ENCODE measurements around the gene YAP1.
"Not testable (repeated sequence)": the region's sequence is repeated elsewhere in the genome, so short reads cannot be mapped to it uniquely, and the experiment has no call there.

YAP1 gene

GRCh38 chr11:102244681-102245409 lies 134.6 kb downstream of the YAP1 start:
- DNase-seq, result no peak

GRCh38 chr11:102251423-102251822 lies 141.2 kb downstream of the YAP1 start:
- DNase-seq, result no peak

DNA sequence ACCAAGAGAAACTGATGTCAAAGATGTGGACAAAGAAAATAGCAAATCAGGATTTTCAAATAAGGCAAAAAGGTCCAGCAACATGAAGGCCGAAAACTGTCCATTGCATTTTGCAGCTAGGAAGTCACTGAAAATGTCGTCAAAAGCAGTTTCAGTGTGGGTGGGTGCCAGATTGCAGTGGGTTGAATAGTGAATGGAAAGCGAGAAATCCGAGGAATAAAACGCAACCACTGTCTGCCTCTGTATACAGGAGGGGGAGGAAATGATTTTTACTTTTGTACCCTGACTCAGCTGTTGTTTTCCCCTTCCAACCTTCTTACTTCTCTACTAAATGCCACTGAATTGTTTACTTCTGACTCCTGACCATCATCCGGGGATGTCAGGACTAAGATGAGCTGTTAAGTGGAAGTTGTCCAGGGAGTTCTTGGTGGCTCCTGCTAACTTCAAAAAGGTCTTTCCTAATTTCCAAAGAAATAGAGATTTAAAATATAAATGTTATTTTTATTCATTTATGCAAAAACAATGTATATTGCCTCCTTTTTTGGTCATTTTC lies 142.2 kb downstream of the YAP1 start:
- DNase-seq, result no peak

GRCh38 chr11:102253020-102253715 lies 142.9 kb downstream of the YAP1 start:
- no peak for DNase-seq

- DNase-seq, result no peak
Measured at GRCh38 chr11:102254047-102254446, 143.8 kb downstream of the YAP1 start.

- DNase-seq, result no peak
Measured at GRCh38 chr11:102256251-102256650, 146.0 kb downstream of the YAP1 start.

DNA sequence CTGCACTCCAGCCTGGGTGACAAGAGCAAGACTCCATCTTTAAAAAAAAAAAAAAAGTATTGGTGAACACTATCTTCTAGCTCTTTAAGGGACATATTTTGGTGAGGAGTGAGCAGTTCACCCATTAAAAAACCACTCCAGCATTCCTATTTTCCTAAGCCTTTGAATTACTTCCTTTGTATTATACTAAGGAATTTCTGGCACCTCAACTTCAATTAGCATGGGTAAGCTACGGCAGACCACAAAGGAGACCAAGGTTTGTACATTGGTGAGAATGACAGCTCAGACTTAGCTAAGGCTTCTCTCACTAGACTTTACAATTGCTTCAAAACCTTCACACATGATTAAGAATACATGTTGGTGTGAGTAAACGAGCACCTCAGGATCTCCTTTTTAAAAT lies 150.0 kb downstream of the YAP1 start:
- DNase-seq, result no peak

DNA sequence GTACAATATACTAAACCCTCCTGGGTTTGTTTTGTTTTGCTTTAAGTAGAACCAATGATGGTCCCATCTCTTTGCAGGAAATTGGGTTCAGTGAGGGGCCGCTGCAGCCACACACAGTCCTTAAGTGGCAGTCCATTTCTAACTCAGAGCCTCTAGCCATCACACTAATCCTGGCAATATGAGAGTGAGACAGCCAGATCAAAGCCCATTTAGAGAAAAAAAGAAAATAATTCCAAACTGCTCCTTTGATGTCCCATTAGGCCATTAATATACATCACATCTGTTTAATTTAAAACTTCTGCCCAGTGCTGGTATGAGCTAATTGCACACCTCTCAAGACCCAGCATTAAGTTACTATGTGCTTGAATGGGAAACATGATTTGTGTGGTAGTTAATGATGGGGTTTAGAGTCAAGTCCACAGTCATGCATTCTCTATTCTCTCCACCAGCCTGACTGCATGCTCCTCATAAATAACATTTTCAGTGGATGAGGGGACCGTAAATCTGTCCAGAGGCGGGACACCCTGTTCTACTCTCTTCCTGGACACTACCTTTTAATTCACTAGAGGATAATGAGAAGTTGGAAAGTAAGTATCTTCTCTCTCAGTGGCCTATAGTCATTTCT lies 153.2 kb downstream of the YAP1 start:
- DNase-seq, result no peak

DNA sequence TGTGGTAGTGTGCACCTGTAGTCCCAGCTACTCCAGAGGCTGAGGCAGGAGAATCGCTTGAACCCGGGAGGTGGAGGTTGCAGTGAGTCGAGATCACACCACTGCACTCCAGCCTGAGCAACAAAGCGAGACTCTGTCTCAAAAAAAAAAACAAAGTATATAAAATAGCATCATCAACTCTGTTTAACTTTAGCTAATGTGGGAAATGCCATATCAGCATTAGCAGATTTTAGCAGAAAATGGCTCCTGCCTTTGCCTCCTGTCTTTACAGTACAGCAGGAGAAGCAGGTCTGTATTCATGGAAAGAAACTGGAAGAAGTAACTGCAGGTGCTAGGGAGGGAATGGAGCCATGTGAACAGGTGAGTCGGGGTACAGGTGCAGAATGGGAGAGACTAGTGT lies 154.5 kb downstream of the YAP1 start:
- DNase-seq, result not testable (repeated sequence)

GRCh38 chr11:102266099-102266498 lies 155.9 kb downstream of the YAP1 start:
- no peak for DNase-seq

- no peak for DNase-seq
Measured at GRCh38 chr11:102267609-102268008, 157.4 kb downstream of the YAP1 start.

DNA sequence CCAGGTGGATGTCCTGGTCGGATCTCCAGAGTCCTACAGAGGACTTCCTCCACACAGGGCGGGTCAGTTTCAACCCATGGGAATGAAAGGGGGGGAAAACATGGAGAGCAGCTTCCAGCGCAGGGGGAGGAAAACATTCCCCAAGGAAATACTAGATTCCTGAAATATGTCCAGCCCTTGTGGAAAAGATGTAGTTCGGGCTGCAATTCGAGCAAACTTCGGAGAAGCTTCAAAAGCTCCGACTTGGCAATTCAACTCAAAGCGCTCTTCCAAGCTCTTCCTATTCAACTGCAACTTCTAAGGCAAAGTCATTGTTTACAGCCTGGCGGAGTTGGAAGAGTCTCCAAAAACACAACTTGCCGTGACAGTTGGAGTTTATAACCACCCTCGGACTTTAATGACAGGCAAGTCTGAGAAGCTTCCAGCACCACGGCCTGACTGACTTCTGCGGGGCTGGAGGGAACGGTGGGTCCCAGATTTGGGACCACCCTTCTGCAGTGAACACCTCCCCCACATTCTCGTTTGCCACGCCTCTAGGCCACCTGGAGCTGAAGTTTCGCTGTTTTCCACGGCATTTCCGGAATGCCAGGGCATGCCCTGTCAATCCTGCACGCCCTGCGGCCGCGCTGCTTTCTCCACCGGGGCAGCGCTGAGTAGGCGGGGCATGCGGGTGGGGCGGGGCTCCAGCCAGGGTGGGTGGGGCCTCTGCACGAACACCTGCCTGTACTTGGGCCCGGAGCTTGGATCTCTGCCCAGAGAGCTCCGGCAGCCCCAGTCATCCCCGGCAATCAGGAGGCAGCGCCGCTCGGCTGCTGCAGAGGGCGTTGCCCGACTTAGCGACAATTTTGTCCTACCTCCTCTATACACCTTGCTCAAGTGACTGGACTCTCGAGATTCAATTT lies 158.1 kb downstream of the YAP1 start:
- peak; percentile 7 for DNase-seq

- DNase-seq, result no peak
Measured at GRCh38 chr11:102268985-102269470, 158.8 kb downstream of the YAP1 start.

DNA sequence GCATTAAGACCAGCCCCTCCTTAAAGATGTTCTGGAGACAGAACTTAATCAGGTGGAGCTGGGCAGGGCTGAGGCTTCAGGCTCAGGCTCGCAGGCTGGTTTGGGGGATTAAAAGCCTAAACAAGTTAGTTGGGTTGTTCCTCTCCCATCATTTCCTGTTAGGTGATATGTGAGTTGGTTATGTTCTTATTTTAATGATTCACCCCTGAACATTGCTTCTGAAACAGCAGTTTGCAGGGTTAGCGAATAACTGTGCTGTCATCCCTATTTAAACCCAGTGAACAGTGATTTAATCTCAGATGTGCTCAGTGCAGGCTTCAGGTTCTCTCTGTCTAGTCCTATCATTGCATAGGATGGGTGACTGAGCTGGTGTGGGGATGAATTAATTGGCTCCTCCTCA lies 159.7 kb downstream of the YAP1 start:
- no peak for DNase-seq

- DNase-seq, result no peak
Measured at GRCh38 chr11:102272047-102272824, 162.0 kb downstream of the YAP1 start.

DNA sequence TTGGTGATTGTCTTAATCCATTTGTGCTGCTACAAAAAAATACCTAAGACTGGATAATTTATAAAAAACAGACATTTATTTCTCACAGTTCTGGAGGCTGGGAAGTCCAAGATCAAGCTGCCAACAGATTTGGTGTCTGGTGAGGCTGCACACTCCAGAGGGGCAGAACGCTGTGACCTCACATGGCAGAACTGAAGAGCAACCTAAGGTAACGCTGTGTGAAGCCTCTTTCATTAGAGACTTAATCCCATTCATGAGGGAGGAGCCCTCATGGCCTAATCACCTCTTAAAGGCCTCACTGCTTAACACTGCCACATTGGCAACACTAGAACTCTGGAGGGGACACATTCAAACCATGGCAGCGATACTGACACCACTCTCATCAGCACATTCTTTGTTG lies 164.4 kb downstream of the YAP1 start:
- no peak for DNase-seq

DNA sequence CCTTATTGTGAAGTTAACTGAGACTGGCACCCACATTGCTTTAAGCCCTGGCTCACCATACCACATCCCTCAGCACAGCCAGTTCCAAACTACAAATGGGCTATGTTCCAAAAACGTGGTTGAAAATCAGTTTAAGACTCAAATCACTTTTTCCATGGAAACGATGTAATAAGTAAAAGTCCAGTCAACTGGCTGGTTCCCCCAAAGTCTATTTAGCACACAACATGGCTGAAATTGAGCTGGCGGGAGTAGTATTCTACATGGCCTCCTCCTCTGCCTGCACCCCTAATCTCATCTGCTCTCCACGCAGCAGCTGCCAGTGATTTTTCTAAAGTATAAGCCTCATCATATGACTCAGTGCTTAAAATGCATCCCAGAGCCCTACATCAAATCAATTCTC lies 166.1 kb downstream of the YAP1 start:
- DNase-seq, result no peak

- DNase-seq, result no peak
Measured at GRCh38 chr11:102276783-102277182, 166.5 kb downstream of the YAP1 start.

- no peak for DNase-seq
Measured at GRCh38 chr11:102279641-102280170, 169.5 kb downstream of the YAP1 start.

- DNase-seq, result no peak
Measured at GRCh38 chr11:102280245-102280833, 170.1 kb downstream of the YAP1 start.
